Measurements from ENCODE around the gene RBCK1.

- TF ChIP-seq CTCF (IDR thresholded peaks at IDR 0.05) (no peak), POLR2A (IDR thresholded peaks at IDR 0.05) (no peak), POLR2AphosphoS5 (IDR thresholded peaks at IDR 0.05) (no peak)
These were observed 53.4 kb downstream of the RBCK1 start for GRCh38 chr20:461254-462198.

Measured in stomach (tissue), 4 donors.